GM12878 (cell line): Measurements from ENCODE around the gene TBC1D2B.

ENCODE experiments used
- CBX3 ChIP-seq: fragments of 200-600 bp; sonication (generic); IDR thresholded peaks from 2 replicates; pipeline ENCODE4 v1.6.1; 2016; ENCODE audit warnings: low read depth, borderline replicate concordance
- CTCF ChIP-seq, 3 experiments: IDR thresholded peaks in 2 of 3; conservative IDR thresholded peaks in 1 of 3; 2 replicates each; pipeline ENCODE4 v1.5.1; 2011; ENCODE audit warnings: low read depth in 3 of 3, low read length in 3 of 3, mild to moderate bottlenecking in 3 of 3, control low read depth in 2 of 3, moderate library complexity in 2 of 3, inconsistent platforms in 1 of 3, mixed read lengths in 1 of 3; ENCODE audit not compliant: control insufficient read depth in 2 of 3, insufficient read depth in 1 of 3; ENCODE audit errors: extremely low read depth in 1 of 3
- EP300 ChIP-seq, 2 experiments: fragments of 150-350 bp in 1 of 2; IDR thresholded peaks; 2 replicates each; pipeline ENCODE4 v1.6.1; 2011 to 2012; ENCODE audit warnings: low read depth in 2 of 2, low read length in 2 of 2, borderline replicate concordance in 1 of 2, improper control_type of control experiment in 1 of 2, inconsistent platforms in 1 of 2; ENCODE audit not compliant: control insufficient read depth in 1 of 2
- EZH2 ChIP-seq: IDR thresholded peaks from 2 replicates; pipeline ENCODE4 v1.6.1; 2012; ENCODE audit warnings: low read depth, mild to moderate bottlenecking, control low read depth, inconsistent platforms, low read length, borderline replicate concordance; ENCODE audit not compliant: control insufficient read depth
- SIN3A ChIP-seq: IDR thresholded peaks from 2 replicates; pipeline ENCODE4 v1.6.1; 2012; ENCODE audit warnings: low read depth, low read length, improper control_type of control experiment
- STAT1 ChIP-seq: fragments of 450-650 bp; conservative IDR thresholded peaks from 2 replicates; pipeline ENCODE4 v1.6.1; 2014; ENCODE audit warnings: antibody characterized with exemption, mild to moderate bottlenecking

- TF ChIP-seq SIN3A, result no peak
- TF ChIP-seq CBX3, result no peak
- no peak for TF ChIP-seq EZH2
- no peak for TF ChIP-seq CTCF (IDR thresholded peaks at IDR 0.05 in 2 of 3, conservative IDR thresholded peaks at IDR 0.05 in 1 of 3; ENCODE audit: control insufficient read depth in 2 of 3, extremely low read depth in 1 of 3, insufficient read depth in 1 of 3, low read depth in 3 of 3, low read length in 3 of 3)
- no peak for TF ChIP-seq EP300 (IDR thresholded peaks at IDR 0.05; ENCODE audit: borderline replicate concordance in 1 of 2, control insufficient read depth in 1 of 2, low read depth in 2 of 2, low read length in 2 of 2)
- no peak for TF ChIP-seq STAT1
These were observed 25.5 kb downstream of the TBC1D2B start for GRCh38 chr15:78052001-78052401.
